GM19043 (cell line): ENCODE results near the gene CLRN1.
"Not testable (repeated sequence)": the region's sequence is repeated elsewhere in the genome, so short reads cannot be mapped to it uniquely, and the experiment has no call there.

Experiments used
- ATAC-seq: cut with Tn5 transposase; IDR thresholded peaks from one replicate; pipeline ENCODE4 v1.9.1; 2021; ENCODE audit warnings: low read depth; ENCODE audit not compliant: unreplicated experiment

The CLRN1 gene

GRCh38 chr3:150972366-150973071, at the start of gene CLRN1:
TSS of gene CLRN1 (minus strand) at chr3:150972727. CDS start at chr3:150972708, 19 bp downstream.
- no peak for ATAC-seq

GRCh38 chr3:151016478-151016795, 43.9 kb upstream of the CLRN1 start:
- ATAC-seq = no peak

- ATAC-seq = no peak
These were observed 43.4 kb upstream of the CLRN1 start for GRCh38 chr3:151015767-151016477.

GRCh38 chr3:151015181-151015580, 42.7 kb upstream of the CLRN1 start:
- ATAC-seq = no peak

- ATAC-seq = no peak
These were observed 42.0 kb upstream of the CLRN1 start for GRCh38 chr3:151014501-151015018.

- ATAC-seq = no peak
These were observed 40.2 kb upstream of the CLRN1 start for GRCh38 chr3:151012753-151013152.

GRCh38 chr3:151011427-151011826, 38.9 kb upstream of the CLRN1 start:
- no peak for ATAC-seq

- ATAC-seq = no peak
These were observed 37.5 kb upstream of the CLRN1 start for GRCh38 chr3:151009981-151010380.

GRCh38 chr3:151009430-151009829, 36.9 kb upstream of the CLRN1 start:
- ATAC-seq = no peak

- ATAC-seq = no peak
These were observed 36.2 kb upstream of the CLRN1 start for GRCh38 chr3:151008699-151009098.

GRCh38 chr3:151003768-151004134, 31.2 kb upstream of the CLRN1 start:
- no peak for ATAC-seq

GRCh38 chr3:151003029-151003767, 30.7 kb upstream of the CLRN1 start:
- ATAC-seq = no peak

GRCh38 chr3:151002003-151002981, 29.8 kb upstream of the CLRN1 start:
- no peak for ATAC-seq

GRCh38 chr3:150998996-150999395, 26.5 kb upstream of the CLRN1 start:
- ATAC-seq = no peak

GRCh38 chr3:150996731-150997130, 24.2 kb upstream of the CLRN1 start:
- no peak for ATAC-seq

- ATAC-seq = no peak
These were observed 23.0 kb upstream of the CLRN1 start for GRCh38 chr3:150995510-150995909.

GRCh38 chr3:150989208-150989607, 16.7 kb upstream of the CLRN1 start:
- ATAC-seq = no peak

- ATAC-seq = not testable (repeated sequence)
These were observed 15.9 kb upstream of the CLRN1 start for GRCh38 chr3:150988395-150988794.

- no peak for ATAC-seq
These were observed 13.2 kb upstream of the CLRN1 start for GRCh38 chr3:150985711-150986110.

GRCh38 chr3:150984066-150984465, 11.5 kb upstream of the CLRN1 start:
- ATAC-seq = no peak
